ENCODE results near the gene MMP15. TPM values are rescaled to one million over a fixed set of nuclear protein-coding genes. Genes with fewer than 3 reads are reported as not detected.

MMP15 gene
- total RNA-seq, 4 donors from 2014 or later: 11.4 to 32.9 (median 28.4) TPM

GRCh38 chr16:58046936-58047335, 21.4 kb downstream of the MMP15 start:
- H3K36me3 ChIP-seq: peaks cover 0 to 35% (median 0%) of the 10 kb centered on the region in 3 donors
- no peak overlapping the region for H3K4me3 ChIP-seq
- 42 to 46% methylated on average over 4 to 6 of the region's 6 CpGs for WGBS, 2 donors
- TF ChIP-seq CTCF (IDR thresholded peaks at IDR 0.05): no peak
- no peak for TF ChIP-seq EP300 (IDR thresholded peaks at IDR 0.05)
- TF ChIP-seq POLR2A (IDR thresholded peaks at IDR 0.05): no peak
- no peaks in the 10 kb centered on the region for H3K9me3 ChIP-seq
- peak overlapping the region; percentile 47 to 87 (median 73) for H3K27ac ChIP-seq
- DNase-seq (ENCODE audit: low spot score in 2 of 2): no peak
- no peaks in the 10 kb centered on the region for H3K27me3 ChIP-seq
- H3K4me1 ChIP-seq: peaks cover 0 to 51% (median 22%) of the 10 kb centered on the region in 4 donors

- Histone ChIP-seq H3K27me3 (no peaks in the 10 kb centered on the region), H3K36me3 (peaks cover 0 to 27% (median 0%) of the 10 kb centered on the region in 3 donors), H3K4me3 (no peak overlapping the region), H3K27ac (peak overlapping the region; percentile 47 to 87 (median 73)), H3K4me1 (peaks cover 0 to 51% (median 22%) of the 10 kb centered on the region in 4 donors), H3K9me3 (no peaks in the 10 kb centered on the region)
- TF ChIP-seq POLR2A (IDR thresholded peaks at IDR 0.05) (no peak), EP300 (IDR thresholded peaks at IDR 0.05) (no peak)
- WGBS, 2 donors: 48 to 51% methylated on average over 19 of the region's 19 CpGs
- no peak for DNase-seq (ENCODE audit: low spot score in 2 of 2)
Measured at GRCh38 chr16:58047557-58048348, 22.2 kb downstream of the MMP15 start.

GRCh38 chr16:58048494-58049231, 23.1 kb downstream of the MMP15 start:
- Histone ChIP-seq H3K4me1 (peaks cover 0 to 51% (median 22%) of the 10 kb centered on the region in 4 donors), H3K36me3 (peaks cover 0 to 18% (median 0%) of the 10 kb centered on the region in 3 donors), H3K9me3 (no peaks in the 10 kb centered on the region), H3K27ac (peak overlapping the region in 3 of 4 donors; percentile 15 to 87 (median 86)), H3K4me3 (no peak overlapping the region), H3K27me3 (no peaks in the 10 kb centered on the region)
- DNase-seq (ENCODE audit: low spot score in 2 of 2): no peak
- WGBS, 2 donors: 46 to 56% methylated on average over 3 to 8 of the region's 13 CpGs
- no peak for TF ChIP-seq CTCF (IDR thresholded peaks at IDR 0.05)
- TF ChIP-seq EP300 (IDR thresholded peaks at IDR 0.05): no peak
- no peak for TF ChIP-seq POLR2A (IDR thresholded peaks at IDR 0.05)

- peaks cover 0 to 51% (median 22%) of the 10 kb centered on the region in 4 donors for H3K4me1 ChIP-seq
- no peak overlapping the region for H3K4me3 ChIP-seq
- H3K36me3 ChIP-seq: peaks cover 0 to 9% (median 0%) of the 10 kb centered on the region in 3 donors
- DNase-seq (ENCODE audit: low spot score in 2 of 2): no peak
- H3K9me3 ChIP-seq: no peaks in the 10 kb centered on the region
- no peaks in the 10 kb centered on the region for H3K27me3 ChIP-seq
- H3K27ac ChIP-seq: peak overlapping the region in 3 of 4 donors; percentile 15 to 87 (median 86)
- WGBS, 2 donors: 63 to 70% methylated on average over 14 to 17 of the region's 17 CpGs
- TF ChIP-seq POLR2A (IDR thresholded peaks at IDR 0.05): no peak
- TF ChIP-seq EP300 (IDR thresholded peaks at IDR 0.05): no peak
- TF ChIP-seq CTCF (IDR thresholded peaks at IDR 0.05): no peak
Measured at GRCh38 chr16:58049232-58050185, 24.0 kb downstream of the MMP15 start.

- TF ChIP-seq POLR2A (IDR thresholded peaks at IDR 0.05) (no peak), CTCF (IDR thresholded peaks at IDR 0.05) (no peak), EP300 (IDR thresholded peaks at IDR 0.05) (no peak)
- Histone ChIP-seq H3K4me3 (no peak overlapping the region), H3K9me3 (no peaks in the 10 kb centered on the region), H3K36me3 (no peaks in the 10 kb centered on the region), H3K27me3 (no peaks in the 10 kb centered on the region), H3K27ac (no peak overlapping the region), H3K4me1 (peaks cover 0 to 38% (median 15%) of the 10 kb centered on the region in 4 donors)
- 66 to 77% methylated on average over 2 of the region's 2 CpGs for WGBS, 2 donors
- DNase-seq (ENCODE audit: low spot score in 2 of 2): no peak
Measured at GRCh38 chr16:58051296-58051695, 25.7 kb downstream of the MMP15 start.
